CD4-positive, CD25-positive, alpha-beta regulatory T cell (primary cell): ENCODE results near the gene MAP2K3. TPM values are rescaled to one million over a fixed set of nuclear protein-coding genes. Genes with fewer than 3 reads are reported as not detected.
A peak's percentile ranks its signal among the peaks of the same experiment; 100 is the strongest.

Source experiments
- ATAC-seq, 2 donors: fragments of 150-1000 bp; cut with Tn5 transposase; one replicate each; pipeline ENCODE4 v1.10.0; 2021; ENCODE audit warnings: low read depth in 2 of 2, moderate number of reproducible peaks in 2 of 2, moderate library complexity in 1 of 2
- DNase-seq, 3 donors: peaks; one replicate each; pipeline versions ENCODE4 v3.0.0 to v3.0.0-alpha.2; 2012 to 2022; ENCODE audit warnings: mixed read lengths in 1 of 3
- H3K27ac ChIP-seq: one replicate; pipeline ENCODE4 v1.7.0; 2013; ENCODE audit warnings: mild to moderate bottlenecking, low read length; ENCODE audit not compliant: insufficient read depth, poor library complexity, severe bottlenecking
- H3K27me3 ChIP-seq: one replicate; pipeline ENCODE4 v1.7.0; 2013; ENCODE audit warnings: low read length; ENCODE audit not compliant: control insufficient read depth, insufficient read depth
- H3K36me3 ChIP-seq: one replicate; pipeline ENCODE4 v1.7.0; 2013; ENCODE audit warnings: mild to moderate bottlenecking, low read length, moderate library complexity; ENCODE audit not compliant: control insufficient read depth, insufficient read depth
- H3K4me1 ChIP-seq: 2 replicates; pipeline ENCODE4 v1.7.0; 2013; ENCODE audit warnings: mild to moderate bottlenecking, low read length; ENCODE audit not compliant: insufficient read depth, control insufficient read depth, poor library complexity, severe bottlenecking
- H3K4me3 ChIP-seq: one replicate; pipeline ENCODE4 v1.7.0; 2013; ENCODE audit warnings: low read depth, mild to moderate bottlenecking, low read length, moderate library complexity
- H3K9me3 ChIP-seq, 2 experiments: 1 replicate in 1 of 2; 2 replicates in 1 of 2; pipeline ENCODE4 v1.7.0; 2013; ENCODE audit warnings: low read length in 2 of 2, mild to moderate bottlenecking in 1 of 2, moderate library complexity in 1 of 2; ENCODE audit not compliant: control insufficient read depth in 2 of 2
- H3K27ac Mint-ChIP-seq, 3 donors: one replicate each; pipeline ENCODE4 v1.8.0; 2020 to 2022; ENCODE audit warnings: mild to moderate bottlenecking in 3 of 3, mixed read lengths in 3 of 3, moderate library complexity in 2 of 3
- H3K27me3 Mint-ChIP-seq: one replicate; pipeline ENCODE4 v1.8.0; 2022; ENCODE audit warnings: mild to moderate bottlenecking, mixed read lengths
- H3K36me3 Mint-ChIP-seq: one replicate; pipeline ENCODE4 v1.8.0; 2020; ENCODE audit warnings: mixed read lengths
- H3K4me1 Mint-ChIP-seq, 4 donors: one replicate each; pipeline ENCODE4 v1.8.0; 2020 to 2022; ENCODE audit warnings: mixed read lengths in 4 of 4, mild to moderate bottlenecking in 1 of 4
- H3K4me3 Mint-ChIP-seq, 4 donors: one replicate each; pipeline ENCODE4 v1.8.0; 2020 to 2022; ENCODE audit warnings: mild to moderate bottlenecking in 4 of 4, mixed read lengths in 4 of 4, moderate library complexity in 3 of 4
- H3K9me3 Mint-ChIP-seq, 7 donors: one replicate each; pipeline ENCODE4 v1.8.0; 2020 to 2022; ENCODE audit warnings: mixed read lengths in 7 of 7, mild to moderate bottlenecking in 3 of 7, moderate library complexity in 2 of 7
- polyA plus RNA-seq, 4 donors: library from polyadenylated mRNA; unstranded; fragments of 300-500 nt; fragmentation: Illumina TruSeq; gene quantifications; one replicate each; pipeline ENCODE4 v1.2.3, GENCODE V29; 2021
- total RNA-seq: library from RNA; stranded (reverse); gene quantifications from one replicate; pipeline ENCODE4 v1.2.3, GENCODE V29; 2022

Gene MAP2K3
- total and polyA plus RNA-seq, 5 donors from 2014 or later: 63.4 to 71.9 (median 70.6) TPM

GRCh38 chr17:21352981-21353265 lies 68.4 kb downstream of the MAP2K3 start:
- H3K27ac Mint-ChIP-seq: no peak overlapping the region

GRCh38 chr17:21353326-21354010 lies 69.0 kb downstream of the MAP2K3 start:
- Histone ChIP-seq H3K9me3 (no peaks in the 10 kb centered on the region), H3K27ac (no peak overlapping the region), H3K4me3 (no peak overlapping the region), H3K4me1 (no peaks in the 10 kb centered on the region), H3K36me3 (no peaks in the 10 kb centered on the region), H3K27me3 (no peaks in the 10 kb centered on the region)
- no peak for DNase-seq
- Mint-ChIP-seq H3K4me3 (no peak overlapping the region), H3K4me1 (no peaks in the 10 kb centered on the region), H3K27ac (peak overlapping the region in 1 of 3 donors; percentile 21), H3K27me3 (no peaks in the 10 kb centered on the region), H3K36me3 (no peaks in the 10 kb centered on the region), H3K9me3 (peaks cover 0 to 2% (median 0%) of the 10 kb centered on the region in 7 donors)
- no peak for ATAC-seq

More at GRCh38 chr17:21352981-21353265, 68.4 kb downstream of the MAP2K3 start:
- ATAC-seq (no peak), DNase-seq (no peak)
- H3K4me1 Mint-ChIP-seq: peaks cover 0 to 2% (median under 1%) of the 10 kb centered on the region in 4 donors
- Histone ChIP-seq H3K4me3 (no peak overlapping the region), H3K9me3 (no peaks in the 10 kb centered on the region), H3K27me3 (no peaks in the 10 kb centered on the region), H3K27ac (no peak overlapping the region), H3K4me1 (no peaks in the 10 kb centered on the region), H3K36me3 (no peaks in the 10 kb centered on the region)
- peaks cover 0 to 2% (median 0%) of the 10 kb centered on the region in 7 donors for H3K9me3 Mint-ChIP-seq
- no peaks in the 10 kb centered on the region for H3K36me3 Mint-ChIP-seq
- no peak overlapping the region for H3K4me3 Mint-ChIP-seq
- no peaks in the 10 kb centered on the region for H3K27me3 Mint-ChIP-seq

- H3K4me1 Mint-ChIP-seq: no peaks in the 10 kb centered on the region
- DNase-seq (no peak), ATAC-seq (no peak)
- Histone ChIP-seq H3K9me3 (no peaks in the 10 kb centered on the region), H3K4me1 (no peaks in the 10 kb centered on the region), H3K27ac (no peak overlapping the region), H3K4me3 (no peak overlapping the region), H3K27me3 (no peaks in the 10 kb centered on the region), H3K36me3 (no peaks in the 10 kb centered on the region)
- H3K27ac Mint-ChIP-seq: no peak overlapping the region
- peaks cover 0 to 2% (median 0%) of the 10 kb centered on the region in 7 donors for H3K9me3 Mint-ChIP-seq
- no peaks in the 10 kb centered on the region for H3K27me3 Mint-ChIP-seq
- H3K36me3 Mint-ChIP-seq: no peaks in the 10 kb centered on the region
- no peak overlapping the region for H3K4me3 Mint-ChIP-seq
Observed at GRCh38 chr17:21354796-21355385, 70.4 kb downstream of the MAP2K3 start.

- no peak overlapping the region for H3K27ac Mint-ChIP-seq
- H3K4me1 Mint-ChIP-seq: no peaks in the 10 kb centered on the region
- no peak overlapping the region for H3K4me3 ChIP-seq
- DNase-seq (no peak), ATAC-seq (no peak)
- H3K36me3 ChIP-seq: no peaks in the 10 kb centered on the region
- no peak overlapping the region for H3K27ac ChIP-seq
- H3K27me3 ChIP-seq: no peaks in the 10 kb centered on the region
- H3K4me3 Mint-ChIP-seq: no peak overlapping the region
- no peaks in the 10 kb centered on the region for H3K36me3 Mint-ChIP-seq
- H3K27me3 Mint-ChIP-seq: no peaks in the 10 kb centered on the region
- H3K4me1 ChIP-seq: no peaks in the 10 kb centered on the region
- H3K9me3 Mint-ChIP-seq: peaks cover 0 to 2% (median 0%) of the 10 kb centered on the region in 7 donors
- no peaks in the 10 kb centered on the region for H3K9me3 ChIP-seq
Observed at GRCh38 chr17:21355586-21355985, 71.1 kb downstream of the MAP2K3 start.

GRCh38 chr17:21356537-21357127 lies 72.1 kb downstream of the MAP2K3 start:
- Mint-ChIP-seq H3K9me3 (peaks cover 0 to 2% (median 0%) of the 10 kb centered on the region in 7 donors), H3K4me3 (no peak overlapping the region), H3K27me3 (no peaks in the 10 kb centered on the region), H3K4me1 (no peaks in the 10 kb centered on the region), H3K27ac (peak overlapping the region in 1 of 3 donors; percentile 6), H3K36me3 (no peaks in the 10 kb centered on the region)
- no peak overlapping the region for H3K27ac ChIP-seq
- H3K4me1 ChIP-seq: no peaks in the 10 kb centered on the region
- no peaks in the 10 kb centered on the region for H3K36me3 ChIP-seq
- ATAC-seq (no peak), DNase-seq (no peak)
- H3K9me3 ChIP-seq: no peaks in the 10 kb centered on the region
- H3K27me3 ChIP-seq: no peaks in the 10 kb centered on the region
- H3K4me3 ChIP-seq: no peak overlapping the region

GRCh38 chr17:21357281-21357680 lies 72.8 kb downstream of the MAP2K3 start:
- H3K36me3 Mint-ChIP-seq: no peaks in the 10 kb centered on the region
- no peaks in the 10 kb centered on the region for H3K27me3 Mint-ChIP-seq
- H3K4me1 Mint-ChIP-seq: no peaks in the 10 kb centered on the region
- DNase-seq: no peak
- H3K27me3 ChIP-seq: no peaks in the 10 kb centered on the region
- H3K27ac ChIP-seq: no peak overlapping the region
- H3K27ac Mint-ChIP-seq: no peak overlapping the region
- H3K9me3 Mint-ChIP-seq: peaks cover 0 to 2% (median 0%) of the 10 kb centered on the region in 7 donors
- H3K4me1 ChIP-seq: no peaks in the 10 kb centered on the region
- ATAC-seq: no peak
- no peaks in the 10 kb centered on the region for H3K36me3 ChIP-seq
- H3K4me3 Mint-ChIP-seq: no peak overlapping the region
- no peaks in the 10 kb centered on the region for H3K9me3 ChIP-seq
- H3K4me3 ChIP-seq: no peak overlapping the region

GRCh38 chr17:21357696-21358656 lies 73.5 kb downstream of the MAP2K3 start:
- Histone ChIP-seq H3K27ac (no peak overlapping the region), H3K4me3 (no peak overlapping the region), H3K27me3 (no peaks in the 10 kb centered on the region), H3K9me3 (no peaks in the 10 kb centered on the region), H3K36me3 (no peaks in the 10 kb centered on the region), H3K4me1 (no peaks in the 10 kb centered on the region)
- no peak overlapping the region for H3K4me3 Mint-ChIP-seq
- ATAC-seq (no peak), DNase-seq (no peak)
- H3K27me3 Mint-ChIP-seq: no peaks in the 10 kb centered on the region
- H3K9me3 Mint-ChIP-seq: peaks cover 0 to 2% (median 0%) of the 10 kb centered on the region in 7 donors
- peak overlapping the region in 1 of 3 donors; percentile 57 for H3K27ac Mint-ChIP-seq
- no peaks in the 10 kb centered on the region for H3K4me1 Mint-ChIP-seq
- H3K36me3 Mint-ChIP-seq: no peaks in the 10 kb centered on the region
